Jurkat, Clone E6-1 (cell line): ENCODE measurements around the gene RHCE.
A peak's percentile ranks its signal among the peaks of the same experiment; 100 is the strongest.
"Not testable (repeated sequence)": the region's sequence is repeated elsewhere in the genome, so short reads cannot be mapped to it uniquely, and the experiment has no call there.

Experiments
- DNase-seq: peaks from one replicate; pipeline ENCODE4 v3.0.0-alpha.2; 2011; ENCODE audit warnings: low read depth, low spot score
- H3K4me3 ChIP-seq: 2 replicates; pipeline ENCODE4 v1.5.1; 2011; ENCODE audit warnings: mild to moderate bottlenecking, low read length, control low read depth, moderate library complexity

RHCE gene

DNA sequence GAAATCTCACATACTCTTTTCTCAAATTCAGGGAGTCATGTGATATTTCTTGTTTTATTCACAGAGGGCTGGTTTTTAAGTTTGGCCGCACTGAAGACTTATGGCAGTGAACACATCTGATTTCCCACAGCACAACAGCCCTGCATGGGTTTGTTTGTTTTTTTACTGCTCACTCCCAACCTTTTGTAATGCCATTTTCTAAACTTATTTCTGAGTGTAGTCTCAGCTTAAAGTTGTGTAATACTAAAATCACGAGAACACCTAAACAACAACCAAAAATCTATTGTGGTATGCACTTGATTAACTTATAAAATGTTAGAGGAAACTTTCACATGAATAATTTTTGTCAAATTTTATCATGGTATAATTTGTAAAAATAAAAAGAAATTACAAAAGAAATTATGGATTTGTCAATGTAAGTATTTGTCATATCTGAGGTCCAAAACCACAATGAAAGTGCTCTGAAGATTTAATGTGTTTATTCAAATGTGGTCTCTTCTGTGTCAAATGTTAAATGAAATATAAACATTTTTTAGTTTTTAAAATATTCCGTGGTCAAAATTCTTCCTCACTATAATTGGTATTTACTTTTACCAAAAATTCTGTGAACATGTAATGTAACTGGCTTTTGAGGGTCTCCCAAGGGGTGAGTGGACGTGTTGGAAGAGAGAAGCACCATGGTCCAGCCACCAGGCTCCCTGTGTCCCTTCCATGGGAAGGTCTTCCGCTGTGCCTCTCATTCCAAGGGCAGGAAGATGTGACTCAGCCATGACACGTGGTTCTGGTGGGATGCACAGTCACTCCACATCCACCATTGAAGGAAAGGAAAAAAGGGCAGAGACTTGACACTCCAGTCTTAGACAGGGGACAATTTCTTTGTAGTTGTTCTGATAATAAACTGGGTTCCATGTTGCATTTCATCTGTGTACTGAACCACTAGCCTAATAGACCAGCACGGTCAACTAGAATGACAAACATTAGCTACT, 59.7 kb downstream of the RHCE start:
- DNase-seq: no peak
- no peak overlapping the region for H3K4me3 ChIP-seq

GRCh38 chr1:25356848-25357247, 63.8 kb downstream of the RHCE start:
- H3K4me3 ChIP-seq: no peak overlapping the region
- DNase-seq: no peak

DNA sequence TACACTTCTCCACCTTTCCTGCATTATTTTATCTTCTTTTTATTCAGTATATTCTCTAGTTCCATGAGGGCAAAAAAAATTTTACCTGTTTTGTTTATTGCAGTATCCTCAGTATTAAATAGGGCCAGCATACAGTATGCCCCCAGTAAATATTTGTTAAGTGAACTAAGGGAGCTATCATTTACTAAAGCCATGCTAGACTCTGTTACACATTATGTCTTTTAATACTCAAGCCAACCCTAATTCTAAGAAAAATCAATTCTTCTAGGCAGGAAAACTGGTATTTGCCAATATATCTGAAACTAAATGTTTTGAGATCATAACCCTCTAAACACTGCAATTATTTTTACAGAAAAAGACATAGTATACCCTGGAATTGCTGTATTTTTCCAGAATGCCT, 64.2 kb downstream of the RHCE start:
- DNase-seq: no peak
- no peak overlapping the region for H3K4me3 ChIP-seq

- H3K4me3 ChIP-seq: no peak overlapping the region
- no peak for DNase-seq
These were observed 64.7 kb downstream of the RHCE start for GRCh38 chr1:25355841-25356395.

DNA sequence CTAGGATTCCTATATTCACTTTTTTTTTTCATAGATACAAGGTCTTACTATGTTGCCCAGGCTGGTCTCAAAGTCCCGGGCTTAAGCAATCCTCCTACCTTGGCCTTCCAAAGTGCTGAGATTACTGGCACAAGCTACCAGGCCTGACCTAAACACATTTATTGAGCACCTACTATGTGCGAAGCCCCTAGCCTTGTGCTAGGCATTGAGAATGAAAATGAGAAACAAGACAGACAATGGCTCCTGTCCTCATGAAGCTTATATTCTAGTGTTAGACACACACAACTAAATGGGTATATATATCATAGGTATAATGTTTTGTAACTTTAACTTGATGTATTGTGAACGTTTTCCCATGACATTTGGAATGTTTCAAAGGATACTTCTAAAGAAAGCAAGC, 71.0 kb downstream of the RHCE start:
- DNase-seq: no peak
- no peak overlapping the region for H3K4me3 ChIP-seq

DNA sequence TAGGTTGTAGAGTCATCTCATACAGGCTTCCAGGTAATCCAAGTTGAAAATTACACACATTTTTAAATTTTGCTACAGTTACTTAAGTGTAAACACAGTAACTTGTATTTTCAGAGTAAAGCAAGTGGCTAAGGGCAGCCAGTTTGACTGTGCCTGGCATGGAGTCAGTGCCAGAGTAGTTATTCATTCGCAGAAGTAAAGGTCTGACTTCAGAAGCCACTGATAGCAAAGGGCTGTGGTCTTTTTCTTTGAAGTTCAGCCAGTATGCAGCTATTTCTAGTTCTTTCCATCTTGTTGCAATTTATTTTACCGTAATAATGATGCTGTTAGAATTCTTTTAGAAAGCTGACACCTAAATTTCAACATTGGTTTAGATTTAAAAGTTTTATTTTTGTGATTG, 73.1 kb downstream of the RHCE start:
- no peak overlapping the region for H3K4me3 ChIP-seq
- DNase-seq: no peak

- DNase-seq: no peak
- H3K4me3 ChIP-seq: no peak overlapping the region
These were observed 76.8 kb downstream of the RHCE start for GRCh38 chr1:25343872-25344271.

DNA sequence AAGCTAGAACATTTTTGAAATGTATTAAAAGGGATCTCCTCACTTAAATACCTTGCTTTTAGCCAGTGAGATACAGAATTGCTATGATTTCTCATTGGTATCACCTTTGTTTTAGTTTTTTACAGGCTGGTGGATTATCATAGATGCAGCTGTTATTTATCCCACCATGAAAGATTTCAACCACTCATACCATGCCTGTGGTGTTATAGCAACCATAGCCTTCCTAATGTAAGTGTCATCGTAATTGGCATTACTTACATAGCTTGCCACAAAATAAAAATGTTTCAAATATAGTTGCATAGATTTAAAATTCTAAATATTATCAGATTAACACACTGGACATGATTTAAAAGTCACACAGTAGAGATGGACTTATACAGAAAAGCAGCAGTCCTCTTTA, 77.8 kb downstream of the RHCE start:
- H3K4me3 ChIP-seq: no peak overlapping the region
- DNase-seq: no peak

- no peak overlapping the region for H3K4me3 ChIP-seq
- no peak for DNase-seq
These were observed 78.9 kb downstream of the RHCE start for GRCh38 chr1:25341746-25342145.

GRCh38 chr1:25338986-25339385, 81.6 kb downstream of the RHCE start:
- DNase-seq: no peak
- H3K4me3 ChIP-seq: peak overlapping the region; percentile 91

- peak; percentile 58 for DNase-seq
- H3K4me3 ChIP-seq: peak within 1 kb of the TSS; percentile 91
These were observed 82.2 kb downstream of the RHCE start, which contains the start of gene TMEM50A for GRCh38 chr1:25338188-25338981. TSS of gene TMEM50A (plus strand) at chr1:25338334. CDS start at chr1:25340487, 2,153 bp downstream.

DNA sequence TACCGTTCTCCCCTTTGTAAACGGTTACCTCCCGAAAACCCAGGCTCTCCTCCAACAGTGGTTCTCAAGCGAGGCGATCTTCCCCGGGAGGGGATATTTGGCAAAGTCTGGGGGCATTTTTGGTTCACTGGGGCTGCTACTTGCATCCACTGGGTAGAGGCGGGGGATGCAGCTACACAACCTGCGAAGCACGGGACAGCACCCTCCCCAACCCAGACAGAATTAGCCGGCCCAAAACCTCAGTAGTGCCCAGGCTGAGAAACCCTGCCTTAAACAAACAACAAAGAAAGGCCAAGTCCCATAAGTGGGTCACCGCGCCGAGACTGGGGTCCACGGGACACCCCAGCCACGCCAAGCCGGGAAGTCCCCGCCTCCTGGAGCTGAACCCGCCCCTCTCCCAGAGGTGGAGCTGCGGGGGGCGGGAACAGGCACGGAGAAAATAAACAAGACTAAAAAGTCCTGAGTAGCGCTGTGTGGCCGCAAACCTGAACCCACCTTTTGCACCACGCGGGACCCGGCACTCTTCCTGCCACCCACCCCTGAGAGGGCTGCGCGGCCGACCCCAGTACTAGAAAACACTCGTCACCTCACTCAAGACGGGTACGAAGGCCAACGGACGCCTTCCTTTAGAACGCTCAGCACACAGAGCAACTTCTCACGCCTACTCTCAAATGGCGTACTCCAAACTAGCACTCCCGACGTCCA, 83.0 kb downstream of the RHCE start:
- DNase-seq: not testable (repeated sequence)
- H3K4me3 ChIP-seq: peak overlapping the region; percentile 91

DNA sequence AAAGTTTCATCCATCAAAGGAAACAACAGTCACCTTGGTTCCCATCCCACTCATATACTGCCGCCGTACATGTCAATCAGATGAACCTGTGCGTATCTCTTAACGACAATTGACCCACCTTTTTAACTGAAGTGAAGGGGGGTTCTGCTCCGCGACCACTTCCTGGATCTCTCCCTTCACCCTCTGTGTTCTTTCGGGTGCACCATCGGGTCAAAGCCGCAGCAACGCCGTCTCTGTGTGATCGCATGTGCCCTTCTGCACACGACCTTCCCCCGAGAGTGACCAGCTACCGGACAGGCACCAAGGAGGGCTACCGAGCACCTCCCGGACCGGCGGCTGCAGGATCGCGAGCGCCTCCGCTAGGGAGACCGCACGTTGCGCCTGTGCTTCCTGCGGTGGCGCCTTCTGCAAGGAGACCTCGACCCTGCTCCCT, 83.7 kb downstream of the RHCE start:
- DNase-seq: peak; percentile 51
- H3K4me3 ChIP-seq: peak overlapping the region; percentile 66

DNA sequence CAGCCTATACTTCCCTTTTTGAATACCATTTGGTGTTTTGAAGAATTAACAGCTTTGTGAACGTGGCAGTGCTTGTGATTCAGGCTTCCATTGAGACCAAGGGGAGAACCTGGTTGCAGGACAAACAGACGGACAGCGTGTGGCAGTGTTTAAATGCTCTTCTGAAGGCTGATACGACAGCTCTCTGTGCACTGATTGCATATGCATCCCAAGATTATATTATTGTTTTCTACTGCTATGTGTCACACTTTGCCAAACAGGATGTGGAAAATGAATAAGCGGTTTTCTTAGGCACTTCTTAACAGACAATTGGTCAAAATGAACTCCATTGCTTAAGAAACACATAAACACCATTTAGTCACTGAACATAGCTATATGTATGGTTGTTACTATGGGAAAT, 90.7 kb downstream of the RHCE start:
- not testable (repeated sequence) for H3K4me3 ChIP-seq
- peak; percentile 20 for DNase-seq

- not testable (repeated sequence) for H3K4me3 ChIP-seq, DNase-seq
These were observed 91.3 kb downstream of the RHCE start for GRCh38 chr1:25329336-25329735.

DNA sequence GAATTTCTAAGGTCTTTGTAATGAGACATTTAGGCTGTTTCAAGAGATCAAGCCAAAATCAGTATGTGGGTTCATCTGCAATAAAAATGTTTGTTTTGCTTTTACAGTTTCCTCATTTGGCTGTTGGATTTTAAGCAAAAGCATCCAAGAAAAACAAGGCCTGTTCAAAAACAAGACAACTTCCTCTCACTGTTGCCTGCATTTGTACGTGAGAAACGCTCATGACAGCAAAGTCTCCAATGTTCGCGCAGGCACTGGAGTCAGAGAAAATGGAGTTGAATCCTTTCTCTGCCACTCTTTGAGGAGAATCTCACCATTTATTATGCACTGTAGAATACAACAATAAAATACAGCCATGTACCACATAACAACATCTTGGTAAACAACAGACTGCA, 91.8 kb downstream of the RHCE start:
- not testable (repeated sequence) for DNase-seq, H3K4me3 ChIP-seq

DNA sequence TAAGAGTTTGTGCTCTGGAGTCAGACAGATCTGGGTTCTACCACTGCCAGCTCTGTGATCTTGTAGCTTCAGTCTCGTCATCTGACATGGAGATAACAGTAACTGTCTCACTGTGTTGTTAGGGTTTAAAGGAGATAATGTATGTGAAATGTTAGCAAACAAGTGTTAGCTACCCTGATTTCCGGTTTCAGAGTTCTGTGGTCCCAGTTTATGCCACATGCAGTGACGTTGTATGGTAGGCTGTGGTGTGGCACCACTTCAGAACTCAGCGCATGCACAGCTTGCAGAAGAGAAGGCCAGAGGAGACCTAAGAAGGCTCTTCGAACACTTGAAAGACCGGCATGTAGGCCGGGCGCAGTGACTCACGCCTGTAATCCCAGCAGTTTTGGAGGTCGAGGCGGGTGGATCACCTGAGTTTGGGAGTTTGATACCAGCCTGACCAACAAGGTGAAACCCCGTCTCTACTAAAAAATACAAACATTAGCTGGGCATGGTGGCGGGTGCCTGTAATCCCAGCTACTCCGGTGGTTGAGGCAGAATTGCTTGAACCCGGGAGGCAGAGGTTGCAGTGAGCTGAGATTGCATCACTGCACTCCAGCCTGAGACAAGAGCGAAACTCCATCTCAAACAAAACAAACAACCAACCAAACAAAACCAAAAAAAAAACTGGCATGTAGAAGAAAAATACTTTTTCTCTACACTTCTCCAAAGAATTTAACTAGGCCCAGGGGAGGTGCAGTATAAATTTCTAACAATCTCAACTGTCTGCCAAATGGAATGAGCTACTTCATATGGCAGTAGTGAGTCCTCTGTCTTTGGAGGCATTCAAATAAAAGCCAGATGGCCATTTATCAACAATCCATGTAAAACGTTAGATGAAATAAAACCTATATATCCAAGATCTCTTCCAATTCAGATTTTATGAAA, 92.5 kb downstream of the RHCE start:
- DNase-seq, H3K4me3 ChIP-seq: not testable (repeated sequence)

- DNase-seq, H3K4me3 ChIP-seq: not testable (repeated sequence)
These were observed 96.2 kb downstream of the RHCE start for GRCh38 chr1:25324407-25324806.
